Peyer's patch (tissue), 4 donors: ENCODE data around the gene GOLGB1.

Source experiments
- POLR2A ChIP-seq, 2 donors: fragments of 450-650 bp; IDR thresholded peaks; one replicate each; pipeline ENCODE4 v1.5.1; 2017; ENCODE audit warnings: antibody characterized with exemption in 2 of 2, mild to moderate bottlenecking in 2 of 2, moderate library complexity in 2 of 2
- TF ChIP-seq, protein P1 (sequence below), 6 experiments: fragments of 450-650 bp in 4 of 6; fragments of 200-600 bp in 2 of 6; sonication (generic) in 1 of 6; IDR thresholded peaks; one replicate each; pipeline ENCODE4 v1.5.1; 2017 to 2019; ENCODE audit warnings: antibody characterized with exemption in 6 of 6, mild to moderate bottlenecking in 3 of 6, moderate library complexity in 1 of 6

DNA sequence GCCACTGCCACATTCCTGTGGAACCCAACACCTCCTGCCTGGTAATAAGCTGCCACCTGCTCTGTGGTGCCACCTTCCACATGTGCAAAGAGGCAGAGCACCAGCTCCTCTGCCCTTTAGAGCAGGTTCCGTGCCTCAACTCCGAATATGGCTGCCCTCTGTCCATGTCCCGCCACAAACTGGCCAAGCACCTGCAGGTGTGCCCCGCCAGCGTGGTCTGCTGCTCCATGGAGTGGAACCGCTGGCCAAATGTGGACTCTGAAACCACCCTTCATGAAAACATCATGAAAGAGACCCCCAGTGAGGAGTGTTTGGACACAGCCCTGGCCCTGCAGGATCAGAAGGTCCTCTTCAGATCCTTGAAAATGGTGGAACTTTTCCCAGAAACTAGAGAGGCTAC lies 128.1 kb downstream of the GOLGB1 start:
- TF ChIP-seq, protein P1, sequence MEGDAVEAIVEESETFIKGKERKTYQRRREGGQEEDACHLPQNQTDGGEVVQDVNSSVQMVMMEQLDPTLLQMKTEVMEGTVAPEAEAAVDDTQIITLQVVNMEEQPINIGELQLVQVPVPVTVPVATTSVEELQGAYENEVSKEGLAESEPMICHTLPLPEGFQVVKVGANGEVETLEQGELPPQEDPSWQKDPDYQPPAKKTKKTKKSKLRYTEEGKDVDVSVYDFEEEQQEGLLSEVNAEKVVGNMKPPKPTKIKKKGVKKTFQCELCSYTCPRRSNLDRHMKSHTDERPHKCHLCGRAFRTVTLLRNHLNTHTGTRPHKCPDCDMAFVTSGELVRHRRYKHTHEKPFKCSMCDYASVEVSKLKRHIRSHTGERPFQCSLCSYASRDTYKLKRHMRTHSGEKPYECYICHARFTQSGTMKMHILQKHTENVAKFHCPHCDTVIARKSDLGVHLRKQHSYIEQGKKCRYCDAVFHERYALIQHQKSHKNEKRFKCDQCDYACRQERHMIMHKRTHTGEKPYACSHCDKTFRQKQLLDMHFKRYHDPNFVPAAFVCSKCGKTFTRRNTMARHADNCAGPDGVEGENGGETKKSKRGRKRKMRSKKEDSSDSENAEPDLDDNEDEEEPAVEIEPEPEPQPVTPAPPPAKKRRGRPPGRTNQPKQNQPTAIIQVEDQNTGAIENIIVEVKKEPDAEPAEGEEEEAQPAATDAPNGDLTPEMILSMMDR (IDR thresholded peaks at IDR 0.05): no peak
- no peak for TF ChIP-seq POLR2A (IDR thresholded peaks at IDR 0.05)
